ENCODE measurements around the gene ROGDI.

- TF ChIP-seq CTCF (optimal IDR thresholded peaks at IDR 0.05 in 1 of 3, IDR thresholded peaks at IDR 0.05 in 1 of 3, conservative IDR thresholded peaks at IDR 0.05 in 1 of 3; ENCODE audit: extremely low read depth in 1 of 3, insufficient read depth in 2 of 3, low read length in 3 of 3) (no peak), EZH2 (IDR thresholded peaks at IDR 0.05; ENCODE audit: low read length) (no peak)
These were observed 47.6 kb downstream of the ROGDI start for GRCh38 chr16:4754865-4755264.
